Skin epidermis (tissue), 12 donors: Measurements from ENCODE around the gene TMUB2.
"Not testable (repeated sequence)": the region's sequence is repeated elsewhere in the genome, so short reads cannot be mapped to it uniquely, and the experiment has no call there.

Experiments used
- H3K27ac ChIP-seq, 21 experiments: fragments of 200-600 bp; sonication (generic) in 11 of 21; one replicate each; pipeline ENCODE4 v1.5.0; 2020; ENCODE audit warnings: mild to moderate bottlenecking in 3 of 21, inconsistent platforms in 2 of 21, moderate library complexity in 2 of 21
- H3K4me3 ChIP-seq, 7 experiments: fragments of 200-600 bp; sonication (generic) in 2 of 7; one replicate each; pipeline ENCODE4 v1.5.0; 2020; ENCODE audit warnings: inconsistent platforms in 2 of 7, mild to moderate bottlenecking in 2 of 7, moderate library complexity in 1 of 7

The TMUB2 gene

DNA sequence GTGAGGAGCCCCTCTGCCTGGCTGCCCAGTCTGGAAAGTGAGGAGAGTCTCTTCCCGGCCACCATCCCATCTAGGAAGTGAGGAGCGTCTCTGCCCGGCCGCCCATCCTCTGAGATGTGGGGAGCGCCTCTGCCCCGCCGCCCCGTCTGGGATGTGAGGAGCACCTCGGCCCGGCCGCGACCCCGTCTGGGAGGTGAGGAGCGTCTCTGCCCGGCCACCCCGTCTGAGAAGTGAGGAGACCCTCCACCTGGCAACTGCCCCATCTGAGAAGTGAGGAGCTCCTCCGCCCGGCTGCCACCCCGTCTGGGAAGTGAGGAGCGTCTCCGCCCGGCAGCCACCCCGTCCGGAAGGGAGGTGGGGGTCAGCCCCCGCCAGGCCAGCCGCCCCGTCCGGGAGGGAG, 51.1 kb downstream of the TMUB2 start:
- not testable (repeated sequence) for H3K27ac ChIP-seq

DNA sequence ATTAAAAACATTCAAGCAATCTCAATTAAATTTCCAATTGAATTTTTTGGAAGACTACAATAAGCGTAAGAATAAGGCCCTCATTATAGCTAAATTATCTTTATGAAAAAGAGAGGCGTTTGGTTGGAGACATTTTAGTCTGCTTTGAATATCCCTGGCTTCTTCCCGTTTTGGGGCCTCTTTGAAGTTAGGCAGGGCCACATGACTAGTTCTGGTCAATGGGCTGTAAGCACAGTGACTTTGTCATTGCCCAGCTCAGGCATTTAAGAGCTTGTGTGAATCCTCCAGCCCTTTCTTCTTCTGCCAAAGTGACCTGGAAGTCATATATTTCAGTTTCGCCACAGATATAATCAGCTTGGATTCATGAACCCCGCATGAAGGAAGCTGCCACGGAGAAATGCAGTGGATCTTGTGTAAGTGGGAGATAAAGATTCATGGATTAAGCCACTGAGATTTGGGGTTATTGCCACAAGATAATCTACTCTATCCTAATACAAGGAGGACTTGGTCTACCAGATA, 54.4 kb downstream of the TMUB2 start:
- no peak overlapping the region for H3K4me3 ChIP-seq
- no peak overlapping the region for H3K27ac ChIP-seq

More for the DNA sequence above, 51.1 kb downstream of the TMUB2 start:
- not testable (repeated sequence) for H3K4me3 ChIP-seq
